ENCODE results near the gene SERPINE3. TPM values are rescaled to one million over a fixed set of nuclear protein-coding genes. Genes with fewer than 3 reads are reported as not detected.
A peak's percentile ranks its signal among the peaks of the same experiment; 100 is the strongest.

Gene SERPINE3
- total and polyA plus RNA-seq, 7 experiments from 2014 or later = not detected

- Mint-ChIP-seq H3K27me3 (peaks cover 0 to 7% (median 0%) of the 10 kb centered on the region in 5 donors), H3K9me3 (no peaks in the 10 kb centered on the region), H3K4me1 (peaks cover 0 to 1% (median 0%) of the 10 kb centered on the region in 7 donors), H3K27ac (peak overlapping the region in 1 of 9 donors; percentile 38), H3K36me3 (no peaks in the 10 kb centered on the region), H3K4me3 (no peak overlapping the region)
- DNase-seq (no peak), ATAC-seq (no peak)
- no peaks in the 10 kb centered on the region for H3K4me1 ChIP-seq (ENCODE audit: control insufficient read depth in 2 of 2, insufficient read depth in 2 of 2, low read length in 2 of 2)
- no peaks in the 10 kb centered on the region for H3K9me3 ChIP-seq (ENCODE audit: control insufficient read depth in 2 of 3, low read length in 3 of 3)
- POLR2A ChIA-PET = no interaction called here
- H3K27me3 ChIP-seq (ENCODE audit: control insufficient read depth in 2 of 2, insufficient read depth in 2 of 2, low read length in 2 of 2) = no peaks in the 10 kb centered on the region
- no peak overlapping the region for H3K27ac ChIP-seq (ENCODE audit: low read depth, low read length)
- intact Hi-C loops (cut with micrococcal nuclease) = no loop called here
- no peaks in the 10 kb centered on the region for H3K36me3 ChIP-seq (ENCODE audit: control insufficient read depth in 2 of 3, insufficient read depth in 3 of 3, low read length in 3 of 3)
- no peak overlapping the region for H3K4me3 ChIP-seq (ENCODE audit: low read length)
- CTCF ChIA-PET = interaction anchor here (0.6 kb wide), 1 partner anchor 566 kb away, joined by 3 read pairs; no protein-coding TSS in a partner anchor
These were observed 20.6 kb upstream of the SERPINE3 start for GRCh38 chr13:51318876-51319275.

DNA sequence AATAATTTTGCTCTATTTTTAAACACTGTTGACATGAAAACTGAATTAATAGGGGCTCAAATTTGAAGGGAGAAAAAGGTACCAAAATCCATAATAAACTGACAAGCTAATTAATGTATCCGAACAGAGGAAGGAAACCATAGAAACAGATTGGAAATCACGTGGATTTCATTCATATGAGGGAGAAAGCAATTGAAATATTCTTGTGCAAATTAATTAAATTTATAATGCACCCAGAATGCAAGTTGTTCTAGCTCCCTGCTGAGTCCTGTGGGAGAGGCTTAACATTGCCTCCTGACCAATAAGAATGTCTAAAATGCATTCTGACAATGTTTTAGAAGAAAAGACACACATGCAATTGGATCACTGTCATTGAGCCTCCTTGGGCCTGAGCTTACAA, 17.7 kb upstream of the SERPINE3 start:
- ATAC-seq (no peak), DNase-seq (no peak)
- Histone ChIP-seq H3K4me1 (ENCODE audit: control insufficient read depth in 2 of 2, insufficient read depth in 2 of 2, low read length in 2 of 2) (no peaks in the 10 kb centered on the region), H3K9me3 (ENCODE audit: control insufficient read depth in 2 of 3, low read length in 3 of 3) (no peaks in the 10 kb centered on the region), H3K27ac (ENCODE audit: low read depth, low read length) (no peak overlapping the region), H3K36me3 (ENCODE audit: control insufficient read depth in 2 of 3, insufficient read depth in 3 of 3, low read length in 3 of 3) (no peaks in the 10 kb centered on the region), H3K27me3 (ENCODE audit: control insufficient read depth in 2 of 2, insufficient read depth in 2 of 2, low read length in 2 of 2) (no peaks in the 10 kb centered on the region), H3K4me3 (ENCODE audit: low read length) (no peak overlapping the region)
- H3K4me3 Mint-ChIP-seq = no peak overlapping the region
- H3K9me3 Mint-ChIP-seq = no peaks in the 10 kb centered on the region
- no peaks in the 10 kb centered on the region for H3K27me3 Mint-ChIP-seq
- H3K4me1 Mint-ChIP-seq = no peaks in the 10 kb centered on the region
- no peak overlapping the region for H3K27ac Mint-ChIP-seq
- CTCF ChIA-PET = no interaction called here
- POLR2A ChIA-PET = no interaction called here
- no peaks in the 10 kb centered on the region for H3K36me3 Mint-ChIP-seq
- intact Hi-C loops (cut with micrococcal nuclease) = no loop called here

- no peak for DNase-seq
- no peak overlapping the region for H3K4me3 Mint-ChIP-seq
These were observed 16.7 kb upstream of the SERPINE3 start for GRCh38 chr13:51322826-51323225.

DNA sequence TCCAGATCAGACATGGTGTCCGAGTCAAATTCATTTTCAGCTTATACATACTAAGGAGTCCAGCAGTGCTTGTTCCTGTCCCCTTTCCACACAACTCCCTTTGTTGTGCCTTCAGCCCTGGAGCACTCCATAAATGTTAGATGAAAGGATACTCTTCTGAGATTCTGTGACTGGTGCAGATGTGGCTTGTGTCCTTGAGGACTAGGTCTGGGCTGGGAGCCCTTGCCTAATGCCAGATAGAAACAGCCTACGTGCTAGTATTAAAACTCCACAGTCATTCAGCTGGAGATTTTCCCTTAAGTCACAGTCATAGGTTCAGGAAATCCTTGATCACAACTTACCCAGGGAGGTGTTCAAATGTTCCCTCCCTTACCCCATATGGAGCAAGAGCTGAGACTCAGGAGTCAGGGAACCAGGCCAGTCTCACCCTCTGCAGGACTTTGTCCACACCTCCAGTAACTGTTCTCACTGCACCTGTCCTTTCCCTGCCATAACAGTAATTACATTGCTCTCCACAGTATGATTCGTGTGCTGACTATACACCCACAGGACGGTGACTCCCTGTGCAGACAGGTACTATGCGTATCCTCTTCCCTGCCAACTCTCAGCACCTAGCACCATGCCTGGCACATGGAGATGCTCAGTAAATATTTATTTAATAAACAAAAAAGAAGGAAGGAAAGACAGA, 15.5 kb upstream of the SERPINE3 start:
- no peaks in the 10 kb centered on the region for H3K4me1 Mint-ChIP-seq
- Histone ChIP-seq H3K27ac (ENCODE audit: low read depth, low read length) (no peak overlapping the region), H3K4me1 (ENCODE audit: control insufficient read depth in 2 of 2, insufficient read depth in 2 of 2, low read length in 2 of 2) (no peaks in the 10 kb centered on the region), H3K4me3 (ENCODE audit: low read length) (no peak overlapping the region), H3K36me3 (ENCODE audit: control insufficient read depth in 2 of 3, insufficient read depth in 3 of 3, low read length in 3 of 3) (no peaks in the 10 kb centered on the region), H3K9me3 (ENCODE audit: control insufficient read depth in 2 of 3, low read length in 3 of 3) (no peaks in the 10 kb centered on the region), H3K27me3 (ENCODE audit: control insufficient read depth in 2 of 2, insufficient read depth in 2 of 2, low read length in 2 of 2) (no peaks in the 10 kb centered on the region)
- no peak overlapping the region for H3K4me3 Mint-ChIP-seq
- intact Hi-C loops (cut with micrococcal nuclease) = no loop called here
- CTCF ChIA-PET = no interaction called here
- no peak overlapping the region for H3K27ac Mint-ChIP-seq
- no peaks in the 10 kb centered on the region for H3K9me3 Mint-ChIP-seq
- ATAC-seq (no peak), DNase-seq (no peak)
- POLR2A ChIA-PET = no interaction called here
- H3K36me3 Mint-ChIP-seq = no peaks in the 10 kb centered on the region
- H3K27me3 Mint-ChIP-seq = no peaks in the 10 kb centered on the region

More at GRCh38 chr13:51322826-51323225, 16.7 kb upstream of the SERPINE3 start:
- intact Hi-C loops (cut with micrococcal nuclease) = no loop called here
- Mint-ChIP-seq H3K27me3 (no peaks in the 10 kb centered on the region), H3K27ac (no peak overlapping the region), H3K36me3 (no peaks in the 10 kb centered on the region), H3K9me3 (no peaks in the 10 kb centered on the region), H3K4me1 (no peaks in the 10 kb centered on the region)
- Histone ChIP-seq H3K4me1 (ENCODE audit: control insufficient read depth in 2 of 2, insufficient read depth in 2 of 2, low read length in 2 of 2) (no peaks in the 10 kb centered on the region), H3K4me3 (ENCODE audit: low read length) (no peak overlapping the region), H3K27ac (ENCODE audit: low read depth, low read length) (no peak overlapping the region), H3K27me3 (ENCODE audit: control insufficient read depth in 2 of 2, insufficient read depth in 2 of 2, low read length in 2 of 2) (no peaks in the 10 kb centered on the region), H3K9me3 (ENCODE audit: control insufficient read depth in 2 of 3, low read length in 3 of 3) (no peaks in the 10 kb centered on the region), H3K36me3 (ENCODE audit: control insufficient read depth in 2 of 3, insufficient read depth in 3 of 3, low read length in 3 of 3) (no peaks in the 10 kb centered on the region)
- no peak for ATAC-seq
- ChIA-PET POLR2A (no interaction called here), CTCF (no interaction called here)

DNA sequence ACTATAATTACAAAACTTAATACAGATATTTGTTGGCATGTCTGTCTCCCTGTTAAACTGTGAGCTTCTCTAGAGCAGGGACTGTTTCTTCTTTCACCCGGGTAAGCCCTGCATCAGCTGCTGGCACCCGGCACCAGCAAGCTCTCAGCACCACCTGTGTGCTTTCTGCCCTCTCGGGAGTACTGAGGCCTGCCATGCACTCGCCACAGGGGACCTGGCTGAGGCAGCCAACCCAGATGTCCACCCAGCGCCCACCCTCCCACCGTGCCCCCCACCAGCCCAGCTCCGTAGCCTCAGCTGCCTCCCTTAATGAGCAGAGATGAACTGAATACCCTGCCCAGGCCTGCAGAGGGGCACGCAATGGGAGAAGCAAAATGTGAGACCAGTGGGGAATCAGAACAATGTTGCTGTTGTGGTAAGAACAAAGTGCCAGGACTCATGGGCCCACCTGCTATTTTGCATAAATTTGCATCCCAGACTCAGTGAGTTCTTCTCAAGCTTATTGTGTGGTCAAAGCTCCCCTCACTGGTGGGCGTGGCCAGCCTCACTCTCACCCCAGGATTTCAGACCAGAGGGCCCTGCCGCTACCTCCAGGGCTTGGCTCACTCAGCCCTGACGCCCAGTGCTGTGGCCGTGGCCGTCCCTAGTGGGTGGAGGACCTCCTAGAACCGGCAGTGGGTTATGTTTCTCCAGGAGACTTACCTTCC, 14.6 kb upstream of the SERPINE3 start:
- H3K27ac ChIP-seq (ENCODE audit: low read depth, low read length) = no peak overlapping the region
- H3K36me3 ChIP-seq (ENCODE audit: control insufficient read depth in 2 of 3, insufficient read depth in 3 of 3, low read length in 3 of 3) = no peaks in the 10 kb centered on the region
- H3K36me3 Mint-ChIP-seq = no peaks in the 10 kb centered on the region
- intact Hi-C loops (cut with micrococcal nuclease) = no loop called here
- ChIA-PET CTCF (no interaction called here), POLR2A (no interaction called here)
- H3K27me3 ChIP-seq (ENCODE audit: control insufficient read depth in 2 of 2, insufficient read depth in 2 of 2, low read length in 2 of 2) = no peaks in the 10 kb centered on the region
- H3K4me3 ChIP-seq (ENCODE audit: low read length) = no peak overlapping the region
- ATAC-seq (no peak), DNase-seq (no peak)
- no peaks in the 10 kb centered on the region for H3K4me1 Mint-ChIP-seq
- H3K27me3 Mint-ChIP-seq = no peaks in the 10 kb centered on the region
- no peaks in the 10 kb centered on the region for H3K4me1 ChIP-seq (ENCODE audit: control insufficient read depth in 2 of 2, insufficient read depth in 2 of 2, low read length in 2 of 2)
- H3K9me3 ChIP-seq (ENCODE audit: control insufficient read depth in 2 of 3, low read length in 3 of 3) = no peaks in the 10 kb centered on the region
- H3K27ac Mint-ChIP-seq = no peak overlapping the region
- no peaks in the 10 kb centered on the region for H3K9me3 Mint-ChIP-seq
- no peak overlapping the region for H3K4me3 Mint-ChIP-seq

GRCh38 chr13:51325837-51326236, 13.7 kb upstream of the SERPINE3 start:
- ATAC-seq (no peak), DNase-seq (no peak)
- Histone ChIP-seq H3K36me3 (ENCODE audit: control insufficient read depth in 2 of 3, insufficient read depth in 3 of 3, low read length in 3 of 3) (no peaks in the 10 kb centered on the region), H3K27ac (ENCODE audit: low read depth, low read length) (no peak overlapping the region), H3K4me1 (ENCODE audit: control insufficient read depth in 2 of 2, insufficient read depth in 2 of 2, low read length in 2 of 2) (no peaks in the 10 kb centered on the region), H3K9me3 (ENCODE audit: control insufficient read depth in 2 of 3, low read length in 3 of 3) (no peaks in the 10 kb centered on the region), H3K4me3 (ENCODE audit: low read length) (no peak overlapping the region), H3K27me3 (ENCODE audit: control insufficient read depth in 2 of 2, insufficient read depth in 2 of 2, low read length in 2 of 2) (no peaks in the 10 kb centered on the region)
- Mint-ChIP-seq H3K9me3 (no peaks in the 10 kb centered on the region), H3K36me3 (no peaks in the 10 kb centered on the region), H3K27ac (no peak overlapping the region), H3K27me3 (no peaks in the 10 kb centered on the region), H3K4me3 (no peak overlapping the region), H3K4me1 (peaks cover 2 to 4% (median 4%) of the 10 kb centered on the region in 7 donors)
- ChIA-PET CTCF (no interaction called here), POLR2A (no interaction called here)
- intact Hi-C loops (cut with micrococcal nuclease) = no loop called here

DNA sequence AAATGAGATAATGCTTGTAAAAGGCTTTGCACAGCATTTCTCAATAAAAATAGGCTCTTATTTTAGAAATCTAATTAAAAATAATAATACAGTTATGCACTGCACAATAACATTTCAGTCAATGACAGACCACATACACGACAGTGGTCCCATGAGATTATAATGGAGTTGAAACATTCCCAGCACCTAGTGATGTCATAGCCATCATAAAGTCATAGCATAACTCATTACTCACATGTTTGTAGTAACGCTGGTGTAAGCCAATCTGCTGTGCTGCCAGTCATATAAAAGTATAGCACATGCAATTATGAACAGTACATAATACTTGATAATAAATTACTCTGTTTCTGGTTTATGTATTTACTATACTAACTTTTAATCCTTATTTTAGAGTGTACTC, 12.7 kb upstream of the SERPINE3 start:
- H3K27me3 Mint-ChIP-seq = no peaks in the 10 kb centered on the region
- no peaks in the 10 kb centered on the region for H3K36me3 Mint-ChIP-seq
- ATAC-seq (no peak), DNase-seq (no peak)
- H3K4me1 ChIP-seq (ENCODE audit: control insufficient read depth in 2 of 2, insufficient read depth in 2 of 2, low read length in 2 of 2) = no peaks in the 10 kb centered on the region
- no peak overlapping the region for H3K4me3 Mint-ChIP-seq
- peaks cover 6 to 12% (median 11%) of the 10 kb centered on the region in 7 donors for H3K4me1 Mint-ChIP-seq
- no peak overlapping the region for H3K27ac Mint-ChIP-seq
- intact Hi-C loops (cut with micrococcal nuclease) = no loop called here
- no peaks in the 10 kb centered on the region for H3K9me3 ChIP-seq (ENCODE audit: control insufficient read depth in 2 of 3, low read length in 3 of 3)
- no peaks in the 10 kb centered on the region for H3K9me3 Mint-ChIP-seq
- no peaks in the 10 kb centered on the region for H3K27me3 ChIP-seq (ENCODE audit: control insufficient read depth in 2 of 2, insufficient read depth in 2 of 2, low read length in 2 of 2)
- ChIA-PET POLR2A (no interaction called here), CTCF (no interaction called here)
- H3K4me3 ChIP-seq (ENCODE audit: low read length) = no peak overlapping the region
- no peaks in the 10 kb centered on the region for H3K36me3 ChIP-seq (ENCODE audit: control insufficient read depth in 2 of 3, insufficient read depth in 3 of 3, low read length in 3 of 3)
- H3K27ac ChIP-seq (ENCODE audit: low read depth, low read length) = no peak overlapping the region

Measured in naive thymus-derived CD4-positive, alpha-beta T cell (primary cell).